GM04503 (cell line): Measurements from ENCODE around the gene PTPRN2.
"Not testable (repeated sequence)": the region's sequence is repeated elsewhere in the genome, so short reads cannot be mapped to it uniquely, and the experiment has no call there.

Source experiments
- DNase-seq: peaks from one replicate; pipeline ENCODE4 v3.0.0-alpha.2; 2012; ENCODE audit warnings: low read depth

Gene PTPRN2

GRCh38 chr7:158516524-158516923 is 71.1 kb downstream of the PTPRN2 start:
- DNase-seq: no peak

- DNase-seq: no peak
These were observed 74.8 kb downstream of the PTPRN2 start for GRCh38 chr7:158512869-158513268.

- DNase-seq: no peak
These were observed 75.6 kb downstream of the PTPRN2 start for GRCh38 chr7:158512042-158512441.

GRCh38 chr7:158508802-158509385 is 78.7 kb downstream of the PTPRN2 start:
- DNase-seq: no peak

- not testable (repeated sequence) for DNase-seq
These were observed 79.3 kb downstream of the PTPRN2 start for GRCh38 chr7:158508321-158508720.

GRCh38 chr7:158507917-158508316 is 79.7 kb downstream of the PTPRN2 start:
- no peak for DNase-seq

- DNase-seq: not testable (repeated sequence)
These were observed 80.4 kb downstream of the PTPRN2 start for GRCh38 chr7:158507175-158507574.

- DNase-seq: no peak
These were observed 81.0 kb downstream of the PTPRN2 start for GRCh38 chr7:158506626-158507025.

GRCh38 chr7:158505683-158506082 is 81.9 kb downstream of the PTPRN2 start:
- DNase-seq: no peak

GRCh38 chr7:158502068-158502750 is 85.4 kb downstream of the PTPRN2 start:
- no peak for DNase-seq

- DNase-seq: no peak
These were observed 86.1 kb downstream of the PTPRN2 start for GRCh38 chr7:158501393-158502067.

- no peak for DNase-seq
These were observed 87.0 kb downstream of the PTPRN2 start for GRCh38 chr7:158500651-158501052.

GRCh38 chr7:158499082-158499455 is 88.6 kb downstream of the PTPRN2 start:
- DNase-seq: no peak

GRCh38 chr7:158498443-158499081 is 89.1 kb downstream of the PTPRN2 start:
- DNase-seq: no peak

- no peak for DNase-seq
These were observed 90.0 kb downstream of the PTPRN2 start for GRCh38 chr7:158497627-158498026.

GRCh38 chr7:158495786-158496185 is 91.8 kb downstream of the PTPRN2 start:
- no peak for DNase-seq

GRCh38 chr7:158495216-158495615 is 92.4 kb downstream of the PTPRN2 start:
- DNase-seq: no peak

GRCh38 chr7:158494643-158495042 is 93.0 kb downstream of the PTPRN2 start:
- no peak for DNase-seq

GRCh38 chr7:158494162-158494586 is 93.4 kb downstream of the PTPRN2 start:
- no peak for DNase-seq

GRCh38 chr7:158492367-158492764 is 95.3 kb downstream of the PTPRN2 start:
- DNase-seq: no peak

- DNase-seq: no peak
These were observed 96.5 kb downstream of the PTPRN2 start for GRCh38 chr7:158491094-158491493.

GRCh38 chr7:158490171-158490782 is 97.3 kb downstream of the PTPRN2 start:
- no peak for DNase-seq
